HK-2 (cell line): Measurements from ENCODE around the gene IL22RA2.

Source experiments
- DNase-seq: peaks from one replicate; pipeline ENCODE4 v3.0.0-alpha.2; 2018; ENCODE audit not compliant: unreplicated experiment

IL22RA2 gene

GRCh38 chr6:137197684-137198645 is 24.5 kb upstream of the IL22RA2 start:
- DNase-seq, result no peak

- no peak for DNase-seq
Measured at GRCh38 chr6:137193256-137194070, 20.0 kb upstream of the IL22RA2 start.

DNA sequence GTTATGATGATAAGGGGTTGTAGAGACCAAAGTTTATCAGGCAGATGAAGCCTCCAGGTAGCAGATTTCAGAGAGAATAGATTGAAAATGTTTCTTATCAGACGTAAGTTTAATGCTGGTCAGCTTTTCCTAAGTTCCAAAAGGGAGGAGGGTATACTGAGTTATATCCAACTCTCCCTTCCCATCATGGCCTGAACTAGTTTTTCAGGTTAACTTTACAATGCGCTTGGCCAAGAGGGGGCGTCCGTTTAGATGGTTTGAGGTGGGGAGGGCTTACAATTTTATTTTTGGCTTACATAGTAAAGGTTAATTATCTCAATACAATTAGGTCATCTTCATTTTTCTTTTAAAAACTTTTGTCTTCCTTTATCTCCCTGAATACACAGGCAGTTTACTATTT is 19.4 kb upstream of the IL22RA2 start:
- no peak for DNase-seq

- no peak for DNase-seq
Measured at GRCh38 chr6:137191670-137192069, 18.2 kb upstream of the IL22RA2 start.

- DNase-seq, result no peak
Measured at GRCh38 chr6:137191236-137191635, 17.8 kb upstream of the IL22RA2 start.

GRCh38 chr6:137190583-137191094 is 17.2 kb upstream of the IL22RA2 start:
- no peak for DNase-seq

DNA sequence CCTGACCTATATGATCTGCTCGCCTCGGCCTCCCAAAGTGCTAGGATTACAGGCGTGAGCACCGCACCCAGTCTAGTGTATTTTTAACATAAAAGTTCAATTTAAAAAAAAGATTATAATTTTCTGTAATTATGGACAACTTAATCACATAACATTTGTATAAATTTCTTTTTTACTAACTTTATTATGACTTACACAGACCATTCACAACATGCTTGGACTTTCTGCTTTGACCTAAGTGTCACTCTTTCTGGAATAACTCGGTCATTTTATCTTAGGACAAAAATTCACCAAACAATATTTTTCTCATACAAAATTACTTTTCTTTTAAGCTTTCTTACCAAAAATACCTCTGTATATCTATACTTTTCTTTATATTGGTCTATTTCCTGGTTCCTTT is 15.4 kb upstream of the IL22RA2 start:
- no peak for DNase-seq

DNA sequence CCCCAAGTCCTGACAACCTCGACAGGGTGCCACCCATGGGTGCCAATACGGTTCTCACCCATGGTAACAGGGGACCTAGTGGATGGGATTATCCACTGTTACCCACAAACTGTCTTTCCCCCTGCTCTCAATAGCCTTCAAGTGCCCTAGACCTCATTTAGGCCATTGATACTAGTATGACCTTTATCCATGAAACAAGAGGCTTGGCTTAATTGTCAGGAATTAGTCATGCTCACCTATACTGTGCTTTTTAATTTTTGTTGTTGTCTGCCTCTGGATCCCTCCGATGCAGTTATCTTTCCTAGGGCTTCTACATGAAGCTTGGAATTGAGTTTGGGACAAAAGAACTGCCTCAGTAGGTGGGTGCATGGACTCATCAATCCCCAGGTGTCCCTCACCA is 11.8 kb upstream of the IL22RA2 start:
- no peak for DNase-seq

DNA sequence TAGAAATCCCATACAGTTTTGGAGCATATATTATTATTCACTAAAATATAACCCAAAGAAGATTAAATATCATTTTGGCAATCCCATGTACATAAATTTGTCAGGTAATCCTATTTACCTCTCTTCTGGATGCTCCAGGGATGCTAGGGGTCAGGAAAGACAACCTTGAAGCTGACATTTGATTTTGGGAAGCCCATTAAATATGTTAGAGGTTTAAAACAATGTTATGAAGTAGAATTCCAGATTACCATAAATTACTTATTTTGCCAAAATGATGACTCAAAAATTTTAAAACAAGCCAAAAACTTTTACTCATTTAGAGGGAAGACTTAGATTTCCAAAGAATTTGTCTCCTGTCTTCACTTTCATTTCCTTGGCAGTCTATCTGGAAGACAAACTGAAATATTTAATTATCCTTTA is 9.2 kb upstream of the IL22RA2 start:
- no peak for DNase-seq

DNA sequence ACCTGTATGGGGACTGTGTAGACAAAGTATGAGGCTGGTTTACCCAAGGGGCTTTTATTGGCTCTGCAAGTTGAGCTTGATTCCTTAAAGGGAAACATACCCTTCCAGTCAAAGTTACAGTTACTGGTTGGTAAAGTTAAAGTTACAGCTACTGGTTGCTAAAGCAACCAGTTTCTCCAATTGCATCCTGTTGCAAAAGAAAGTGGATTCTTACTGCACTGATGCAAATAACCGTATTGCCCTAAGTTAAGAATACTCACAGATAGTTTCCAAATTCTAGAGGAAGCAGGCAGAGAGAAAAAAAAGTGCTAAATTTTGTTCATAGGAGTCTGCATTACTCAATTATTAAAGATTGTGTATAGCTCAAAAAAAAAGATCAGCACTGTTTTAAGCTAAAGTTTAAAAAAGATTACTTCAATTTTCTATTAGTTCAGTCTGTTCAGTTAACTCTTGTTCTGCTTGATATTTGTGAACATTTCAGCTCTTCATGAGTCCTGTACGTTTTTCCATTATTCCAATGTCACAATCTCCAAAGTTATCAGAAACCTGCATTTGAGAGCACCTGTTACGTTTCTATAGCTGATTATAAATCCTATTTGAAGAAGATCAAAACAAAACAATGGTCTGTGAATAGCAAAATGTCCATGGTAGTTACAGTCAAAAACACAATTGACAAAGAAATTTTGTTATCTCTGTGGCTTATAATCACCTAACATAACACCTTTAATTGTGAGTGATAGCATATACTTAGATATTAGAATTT is 8.6 kb upstream of the IL22RA2 start:
- DNase-seq, result no peak

- DNase-seq, result no peak
Measured at GRCh38 chr6:137177611-137178010, 4.2 kb upstream of the IL22RA2 start.

- DNase-seq, result no peak
Measured at GRCh38 chr6:137176729-137177128, 3.3 kb upstream of the IL22RA2 start.

- no peak for DNase-seq
Measured at GRCh38 chr6:137175868-137176245, 2.4 kb upstream of the IL22RA2 start.

GRCh38 chr6:137175157-137175867 is 1.9 kb upstream of the IL22RA2 start:
- DNase-seq, result no peak

DNA sequence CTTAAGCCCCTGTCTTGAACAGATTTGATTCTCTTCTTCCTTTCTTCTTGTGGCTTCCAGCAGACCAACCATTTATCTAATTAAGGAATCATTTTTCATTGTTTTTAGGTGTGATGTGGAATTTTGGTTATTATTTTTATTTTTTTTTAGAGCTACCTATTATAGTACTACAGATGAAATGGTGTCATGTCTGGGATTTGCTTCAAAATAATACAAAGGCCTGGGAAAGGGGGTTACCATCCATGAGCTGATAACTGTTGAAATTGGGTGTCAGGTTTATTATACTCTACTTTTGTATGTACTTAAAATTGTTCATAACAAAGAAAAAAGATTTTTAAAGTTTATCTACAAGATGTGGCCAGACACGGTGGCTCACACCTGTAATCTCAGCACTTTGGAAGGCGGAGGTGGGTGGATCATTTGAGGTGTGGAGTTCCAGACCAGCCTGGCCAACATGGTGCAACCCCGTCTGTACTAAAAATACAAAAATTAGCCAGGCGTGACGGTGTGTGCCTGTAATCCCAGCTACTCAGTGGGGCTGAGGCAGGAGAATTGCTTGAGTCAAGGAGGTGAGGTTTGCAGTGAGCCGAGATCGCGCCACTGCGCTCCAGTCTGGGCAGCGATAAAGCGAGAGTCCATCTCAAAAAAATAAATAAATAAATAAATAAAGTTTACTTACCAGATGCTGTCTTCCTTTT is 561 bp downstream of the IL22RA2 start:
- DNase-seq, result no peak

GRCh38 chr6:137171824-137172733 is 1.4 kb downstream of the IL22RA2 start:
- peak; percentile 7 for DNase-seq

DNA sequence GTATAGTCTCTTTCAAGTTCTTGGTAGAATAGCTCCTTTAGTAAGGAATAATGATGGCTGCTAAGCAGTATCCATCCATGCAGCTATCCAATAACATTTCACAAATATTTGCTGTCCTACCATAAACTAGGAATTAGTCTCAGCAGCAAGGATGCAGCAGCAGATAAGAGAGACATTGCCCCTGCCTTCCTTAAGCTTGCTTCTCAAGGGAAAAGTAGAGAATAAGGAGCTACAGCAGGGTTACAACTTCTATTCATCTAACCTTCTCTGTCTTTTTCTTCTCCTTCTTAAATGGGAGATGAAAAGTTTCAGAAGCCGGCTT is 2.4 kb downstream of the IL22RA2 start:
- no peak for DNase-seq

DNA sequence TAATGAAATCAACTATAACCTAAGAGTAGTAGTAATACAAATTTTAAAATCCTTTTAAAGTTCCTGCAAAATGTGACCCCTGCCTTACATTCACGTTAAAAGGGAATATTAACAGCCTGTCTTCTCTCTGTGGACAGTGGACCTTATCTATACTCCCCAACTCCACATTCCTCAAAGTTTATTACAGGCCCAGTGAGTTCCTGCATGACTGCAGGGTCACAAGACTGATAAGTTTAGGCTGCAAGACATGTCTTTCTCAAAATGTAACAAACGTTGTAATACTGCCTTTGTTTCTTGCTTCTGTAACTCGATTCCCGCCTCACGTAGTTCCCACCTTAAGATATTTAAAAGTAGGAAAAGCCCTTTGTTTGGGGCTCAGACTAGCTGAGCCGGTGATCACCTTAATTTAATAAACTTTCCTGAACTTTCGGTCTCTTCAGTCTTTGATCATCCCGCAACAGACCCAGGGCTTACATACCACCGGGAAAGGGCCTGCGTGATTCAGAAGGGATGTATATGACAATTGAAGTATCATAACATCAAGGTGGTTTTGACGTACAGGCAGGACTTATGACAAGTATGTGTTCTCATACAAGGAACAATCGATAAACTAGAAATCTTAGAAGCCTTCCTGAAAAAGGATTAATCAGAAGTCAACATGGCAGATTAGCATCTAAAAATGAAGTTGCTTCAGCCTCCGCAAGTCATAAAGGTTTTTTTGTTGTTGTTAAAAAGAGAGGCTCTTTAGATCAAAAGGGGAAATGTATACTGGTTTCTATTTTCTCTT is 3.0 kb downstream of the IL22RA2 start:
- DNase-seq, result no peak
